ENCODE data around the gene ALKBH6. TPM values are rescaled to one million over a fixed set of nuclear protein-coding genes. Genes with fewer than 3 reads are reported as not detected.

The ALKBH6 gene
- total and polyA plus RNA-seq, 9 donors = 7.8 to 12.1 (median 9.8) TPM

DNA sequence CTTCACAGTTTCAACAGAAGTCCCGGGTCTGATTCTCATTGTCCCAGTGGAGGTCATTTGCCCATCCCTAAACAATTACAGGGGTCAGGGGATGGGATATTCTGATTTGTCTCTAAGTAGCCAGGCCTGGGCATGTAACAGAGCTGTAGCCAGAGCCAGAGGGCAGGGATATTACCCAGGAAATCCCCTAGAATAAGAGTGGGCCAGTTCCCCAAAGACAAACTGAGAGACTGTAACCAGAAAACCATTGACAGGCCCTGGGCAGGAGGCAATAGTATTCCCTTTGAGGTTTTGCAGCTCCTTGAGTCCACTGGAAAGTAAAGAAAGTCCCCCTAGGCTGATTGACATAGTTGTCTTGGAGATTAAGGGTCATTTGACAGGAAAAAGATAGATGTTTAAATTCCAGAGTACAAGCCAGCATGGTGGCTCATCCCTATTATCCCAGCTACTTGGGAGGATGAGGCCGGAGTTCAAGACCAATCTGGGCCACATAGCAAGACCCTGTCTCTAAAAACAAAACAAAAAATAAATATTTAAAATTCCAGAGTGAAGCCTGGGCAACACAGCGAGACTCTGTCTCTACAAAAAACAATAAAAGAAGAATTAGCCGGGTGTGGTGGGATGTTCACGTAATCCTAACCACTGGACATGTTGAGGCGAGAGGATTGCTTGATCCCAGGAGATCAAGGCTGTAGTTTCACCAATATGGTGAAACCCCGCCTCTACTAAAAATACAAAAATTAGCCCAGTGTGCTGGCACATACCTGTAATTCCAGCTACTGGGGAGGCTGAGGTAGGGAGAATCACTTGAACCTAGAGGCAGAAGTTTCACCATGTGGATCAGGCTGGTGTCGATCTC is 20.9 kb downstream of the ALKBH6 start:
- no peak overlapping the region for H3K4me3 ChIP-seq (ENCODE audit: low read length)
- peaks cover 4% of the 10 kb centered on the region for H3K36me3 ChIP-seq (ENCODE audit: control insufficient read depth, insufficient read depth, low read length)
- no peak for DNase-seq
- no peak overlapping the region for H3K27ac ChIP-seq (ENCODE audit: low read length)
- peaks cover 20% of the 10 kb centered on the region for H3K4me1 ChIP-seq (ENCODE audit: control insufficient read depth, insufficient read depth, low read length)
- peaks cover 4% of the 10 kb centered on the region for H3K27me3 ChIP-seq (ENCODE audit: control insufficient read depth, insufficient read depth, low read length)
- H3K9me3 ChIP-seq (replicated peaks; ENCODE audit: control insufficient read depth, low read depth, low read length) = no peaks in the 10 kb centered on the region
- WGBS (ENCODE audit: insufficient coverage) = 89% methylated on average over 1 of the region's 8 CpGs

DNA sequence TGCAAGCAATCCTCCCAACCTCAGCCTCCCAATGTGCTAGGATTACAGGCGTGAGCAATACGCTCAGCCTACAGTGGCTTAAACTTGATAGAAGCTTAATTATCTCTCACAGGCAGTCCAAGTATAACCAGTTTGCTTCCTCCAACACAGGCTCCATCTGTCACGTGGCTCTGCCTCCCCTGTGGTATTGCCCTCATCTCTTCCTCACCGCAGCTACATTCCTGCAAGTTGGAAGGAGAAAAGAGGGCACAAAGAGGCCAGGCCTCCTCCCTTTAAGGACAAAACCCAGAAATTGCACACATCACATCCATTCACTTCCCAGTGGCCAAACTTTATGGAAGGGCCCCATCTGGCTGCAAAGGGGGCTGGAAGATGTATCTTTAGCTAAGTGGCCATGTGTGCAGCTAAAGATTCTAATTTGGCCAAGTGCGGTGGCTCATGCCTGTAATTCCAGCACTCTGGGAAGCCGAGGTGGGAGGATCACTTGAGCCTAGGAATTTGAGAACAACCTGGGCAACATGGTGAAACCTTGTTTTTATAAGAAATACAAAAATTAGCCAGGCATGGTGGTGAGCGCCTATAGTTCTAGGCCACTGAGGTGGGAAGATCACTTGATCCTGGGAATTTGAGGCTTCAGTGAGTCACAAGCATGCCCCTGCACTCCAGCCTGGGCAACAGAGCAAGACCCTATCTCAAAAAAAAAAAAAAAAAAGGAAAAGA is 22.1 kb downstream of the ALKBH6 start:
- H3K36me3 ChIP-seq (ENCODE audit: control insufficient read depth, insufficient read depth, low read length) = no peaks in the 10 kb centered on the region
- peaks cover 15% of the 10 kb centered on the region for H3K27me3 ChIP-seq (ENCODE audit: control insufficient read depth, insufficient read depth, low read length)
- no peak overlapping the region for H3K27ac ChIP-seq (ENCODE audit: low read length)
- no peaks in the 10 kb centered on the region for H3K9me3 ChIP-seq (replicated peaks; ENCODE audit: control insufficient read depth, low read depth, low read length)
- H3K4me3 ChIP-seq (ENCODE audit: low read length) = no peak overlapping the region
- 87% methylated on average over 4 of the region's 7 CpGs for WGBS (ENCODE audit: insufficient coverage)
- DNase-seq = no peak
- H3K4me1 ChIP-seq (ENCODE audit: control insufficient read depth, insufficient read depth, low read length) = peaks cover 25% of the 10 kb centered on the region

DNA sequence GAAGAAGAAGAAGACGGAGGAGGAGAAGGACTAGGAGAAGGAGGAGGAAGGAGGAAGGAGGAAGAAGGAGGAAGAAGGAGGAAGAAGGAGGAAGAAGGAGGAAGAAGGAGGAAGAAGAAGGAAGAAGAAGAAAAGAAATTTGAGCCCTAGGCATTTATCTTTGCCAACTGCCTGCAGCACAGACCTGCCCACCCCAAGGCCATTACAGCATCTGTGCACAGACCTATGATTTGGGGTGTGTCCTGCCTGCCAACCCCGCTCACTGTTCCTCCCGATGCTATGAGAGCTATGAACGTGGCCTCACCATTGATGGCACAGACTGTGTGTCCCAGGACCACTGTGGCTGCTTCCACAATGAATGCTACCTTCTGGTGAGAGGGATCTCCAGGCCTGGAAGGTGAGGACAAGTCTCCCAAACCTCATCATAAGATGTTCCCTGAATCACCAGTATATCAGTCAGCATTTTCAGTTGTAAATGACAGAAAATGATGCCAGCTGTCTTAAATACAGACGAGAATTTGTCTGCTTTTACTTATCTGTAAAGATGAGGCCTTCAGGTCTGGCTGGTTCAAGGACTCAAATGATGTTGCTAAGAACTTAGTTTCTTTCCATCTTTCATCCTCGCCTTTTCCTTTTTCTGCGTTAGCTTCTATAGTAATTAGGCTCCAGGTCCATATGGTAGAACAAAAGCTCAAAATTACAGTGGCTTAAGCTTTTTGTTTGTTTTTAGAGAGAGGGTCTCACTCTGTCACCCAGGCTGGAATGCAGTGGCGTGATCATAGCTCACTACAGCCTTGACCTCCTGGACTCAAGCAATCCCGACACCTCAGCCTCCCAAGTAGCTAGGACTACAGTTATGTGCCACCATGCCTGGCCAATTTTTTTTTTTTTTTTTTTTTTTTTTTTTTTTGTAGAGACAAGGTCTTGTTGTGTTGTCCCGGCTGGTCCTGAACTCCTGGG is 23.0 kb downstream of the ALKBH6 start:
- Histone ChIP-seq H3K36me3 (ENCODE audit: control insufficient read depth, insufficient read depth, low read length) (no peaks in the 10 kb centered on the region), H3K27ac (ENCODE audit: low read length) (no peak overlapping the region), H3K4me1 (ENCODE audit: control insufficient read depth, insufficient read depth, low read length) (peaks cover 19% of the 10 kb centered on the region), H3K27me3 (ENCODE audit: control insufficient read depth, insufficient read depth, low read length) (peaks cover 24% of the 10 kb centered on the region), H3K4me3 (ENCODE audit: low read length) (no peak overlapping the region), H3K9me3 (replicated peaks; ENCODE audit: control insufficient read depth, low read depth, low read length) (no peaks in the 10 kb centered on the region)
- 83% methylated on average over 4 of the region's 10 CpGs for WGBS (ENCODE audit: insufficient coverage)
- DNase-seq = no peak

DNA sequence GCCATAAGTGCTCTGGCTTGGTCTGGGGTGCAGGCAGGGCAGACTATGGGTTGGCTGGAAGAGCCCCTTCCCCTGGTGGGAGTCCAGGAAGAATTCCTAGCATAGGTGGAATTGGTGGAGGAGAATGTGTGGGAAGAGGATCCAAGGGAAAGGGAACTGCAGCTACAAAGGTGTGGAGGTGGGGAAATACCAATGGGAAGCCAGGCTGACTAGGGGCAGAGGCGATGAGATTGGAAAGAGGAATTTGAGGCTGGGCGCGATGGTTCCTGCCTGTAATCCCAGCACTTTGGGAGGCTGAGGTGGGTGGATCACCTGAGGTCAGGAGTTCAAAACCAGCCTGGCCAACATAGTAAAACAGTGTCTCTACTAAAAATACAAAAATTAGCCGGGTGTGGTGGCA is 23.9 kb downstream of the ALKBH6 start:
- no peak overlapping the region for H3K4me3 ChIP-seq (ENCODE audit: low read length)
- peaks cover 12% of the 10 kb centered on the region for H3K4me1 ChIP-seq (ENCODE audit: control insufficient read depth, insufficient read depth, low read length)
- H3K9me3 ChIP-seq (replicated peaks; ENCODE audit: control insufficient read depth, low read depth, low read length) = no peaks in the 10 kb centered on the region
- H3K36me3 ChIP-seq (ENCODE audit: control insufficient read depth, insufficient read depth, low read length) = no peaks in the 10 kb centered on the region
- WGBS (ENCODE audit: insufficient coverage) = 81% methylated on average over 3 of the region's 4 CpGs
- H3K27ac ChIP-seq (ENCODE audit: low read length) = no peak overlapping the region
- peaks cover 33% of the 10 kb centered on the region for H3K27me3 ChIP-seq (ENCODE audit: control insufficient read depth, insufficient read depth, low read length)
- DNase-seq = no peak

DNA sequence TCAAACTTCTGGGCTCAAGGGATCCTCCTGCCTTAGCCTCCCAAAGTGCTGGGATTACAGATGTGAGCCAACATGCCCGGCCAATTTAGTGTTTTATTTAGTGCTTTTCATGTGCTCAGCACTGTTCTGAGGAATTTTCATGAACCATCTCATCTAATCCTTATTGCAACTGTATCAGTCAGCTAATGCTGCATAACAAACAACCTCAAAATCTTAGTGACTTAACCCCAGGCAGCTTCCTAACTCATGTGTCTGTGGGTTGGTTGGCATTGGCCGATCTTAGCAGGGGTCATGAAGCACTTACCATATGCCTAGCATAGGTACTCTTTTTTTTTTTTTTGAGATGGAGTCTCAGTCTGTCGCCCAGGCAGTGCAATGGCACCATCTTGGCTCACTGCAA is 25.2 kb downstream of the ALKBH6 start:
- Histone ChIP-seq H3K4me1 (ENCODE audit: control insufficient read depth, insufficient read depth, low read length) (peaks cover 6% of the 10 kb centered on the region), H3K36me3 (ENCODE audit: control insufficient read depth, insufficient read depth, low read length) (no peaks in the 10 kb centered on the region), H3K27me3 (ENCODE audit: control insufficient read depth, insufficient read depth, low read length) (peaks cover 35% of the 10 kb centered on the region), H3K4me3 (ENCODE audit: low read length) (no peak overlapping the region), H3K27ac (ENCODE audit: low read length) (no peak overlapping the region), H3K9me3 (replicated peaks; ENCODE audit: control insufficient read depth, low read depth, low read length) (no peaks in the 10 kb centered on the region)
- WGBS (ENCODE audit: insufficient coverage) = no CpG with 5 or more reads among the region's 3 CpGs
- DNase-seq = no peak

DNA sequence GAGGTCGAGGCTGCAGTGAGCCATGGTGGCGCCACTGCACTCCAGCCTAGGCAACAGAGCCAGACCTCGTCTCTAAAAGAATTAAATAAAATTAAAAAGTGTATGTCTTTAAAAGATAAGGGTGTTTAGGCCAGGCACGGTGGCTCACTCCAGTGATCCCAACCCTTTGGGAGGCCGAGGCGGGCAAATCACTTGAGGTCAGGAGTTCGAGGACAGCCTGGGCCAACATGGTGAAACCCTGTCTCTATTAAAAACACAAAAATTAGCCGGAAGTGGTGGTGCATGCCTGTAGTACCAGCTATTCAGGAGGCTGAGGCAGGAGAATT is 26.5 kb downstream of the ALKBH6 start:
- Histone ChIP-seq H3K4me1 (ENCODE audit: control insufficient read depth, insufficient read depth, low read length) (peaks cover 6% of the 10 kb centered on the region), H3K27me3 (ENCODE audit: control insufficient read depth, insufficient read depth, low read length) (peaks cover 35% of the 10 kb centered on the region)
- no CpG with 5 or more reads among the region's 8 CpGs for WGBS (ENCODE audit: insufficient coverage)

DNA sequence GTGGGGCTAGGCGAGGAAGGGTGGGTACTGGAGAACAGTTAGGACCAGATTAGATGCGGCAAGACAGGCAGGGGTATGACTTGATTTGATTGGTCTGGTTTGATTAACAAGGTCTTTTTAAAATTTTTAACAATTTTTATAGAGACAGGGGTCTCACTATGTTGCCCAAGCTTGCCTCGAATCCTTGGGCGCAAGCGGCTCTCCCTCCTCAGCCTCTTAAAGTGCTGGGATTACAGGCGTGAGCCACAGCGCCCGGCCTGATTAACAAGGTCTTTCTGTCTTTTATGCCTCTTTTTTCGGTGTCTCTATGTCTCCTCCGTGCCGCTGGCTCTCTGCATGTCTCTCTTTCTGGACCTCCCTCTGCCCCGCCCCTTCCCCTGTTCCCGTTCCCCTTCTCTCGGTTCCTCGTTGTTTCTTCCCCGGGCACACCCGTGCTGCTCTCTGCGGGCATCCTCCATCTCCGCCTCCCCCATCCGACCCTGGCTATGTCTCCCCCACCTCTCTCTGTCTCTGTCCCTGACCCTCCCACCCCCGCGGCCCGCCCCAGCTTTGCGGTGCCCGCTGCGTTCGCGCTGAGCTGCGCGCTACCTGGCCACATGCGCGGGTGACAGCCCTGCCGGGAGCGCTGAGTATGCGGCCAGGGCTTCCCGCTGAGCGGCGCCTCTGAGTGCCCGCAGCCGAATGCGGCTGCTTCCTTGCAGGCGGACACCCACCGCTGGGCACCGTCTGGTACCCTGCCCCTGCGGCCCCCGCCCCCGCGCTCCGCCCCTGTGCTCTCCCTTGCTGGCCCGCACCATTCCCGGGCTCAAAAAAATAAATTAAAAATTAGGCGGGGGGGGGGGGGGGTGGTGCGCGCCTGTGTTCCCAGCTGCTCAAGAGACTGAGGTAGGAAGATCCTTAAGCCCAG is 27.1 kb downstream of the ALKBH6 start:
- Histone ChIP-seq H3K27me3 (ENCODE audit: control insufficient read depth, insufficient read depth, low read length) (peaks cover 35% of the 10 kb centered on the region), H3K9me3 (replicated peaks; ENCODE audit: control insufficient read depth, low read depth, low read length) (no peaks in the 10 kb centered on the region), H3K36me3 (ENCODE audit: control insufficient read depth, insufficient read depth, low read length) (no peaks in the 10 kb centered on the region), H3K4me3 (ENCODE audit: low read length) (peak overlapping the region; percentile 13), H3K27ac (ENCODE audit: low read length) (no peak overlapping the region), H3K4me1 (ENCODE audit: control insufficient read depth, insufficient read depth, low read length) (peaks cover 6% of the 10 kb centered on the region)
- DNase-seq = no peak
- WGBS (ENCODE audit: insufficient coverage) = 4% methylated on average over 52 of the region's 54 CpGs

More for the DNA sequence above, 26.5 kb downstream of the ALKBH6 start:
- H3K4me3 ChIP-seq (ENCODE audit: low read length) = no peak overlapping the region
- no peak overlapping the region for H3K27ac ChIP-seq (ENCODE audit: low read length)
- no peak for DNase-seq
- no peaks in the 10 kb centered on the region for H3K36me3 ChIP-seq (ENCODE audit: control insufficient read depth, insufficient read depth, low read length)
- no peaks in the 10 kb centered on the region for H3K9me3 ChIP-seq (replicated peaks; ENCODE audit: control insufficient read depth, low read depth, low read length)

DNA sequence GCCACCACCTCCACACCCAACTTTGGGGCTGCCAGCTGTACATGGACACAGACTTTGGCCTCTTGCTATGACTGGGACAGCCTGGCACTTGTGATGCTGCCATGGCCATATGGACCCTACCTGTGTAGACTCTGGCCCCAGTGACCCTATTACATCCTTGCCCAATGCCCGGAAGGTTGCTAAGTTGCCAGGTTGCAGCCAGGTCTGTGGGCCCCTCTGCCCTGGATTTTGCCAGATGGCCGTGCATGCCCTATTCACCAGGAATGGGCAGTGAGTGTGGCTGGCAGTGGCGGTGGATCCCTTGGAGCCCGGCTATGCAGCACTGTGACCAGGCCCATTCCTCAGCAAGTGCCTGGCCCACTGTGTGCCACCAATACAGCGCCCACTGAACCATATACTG is 27.9 kb downstream of the ALKBH6 start:
- H3K4me1 ChIP-seq (ENCODE audit: control insufficient read depth, insufficient read depth, low read length) = peaks cover 6% of the 10 kb centered on the region
- H3K4me3 ChIP-seq (ENCODE audit: low read length) = no peak overlapping the region
- DNase-seq = no peak
- H3K36me3 ChIP-seq (ENCODE audit: control insufficient read depth, insufficient read depth, low read length) = no peaks in the 10 kb centered on the region
- WGBS (ENCODE audit: insufficient coverage) = 76% methylated on average over 5 of the region's 5 CpGs
- H3K27ac ChIP-seq (ENCODE audit: low read length) = no peak overlapping the region
- no peaks in the 10 kb centered on the region for H3K9me3 ChIP-seq (replicated peaks; ENCODE audit: control insufficient read depth, low read depth, low read length)
- H3K27me3 ChIP-seq (ENCODE audit: control insufficient read depth, insufficient read depth, low read length) = peaks cover 35% of the 10 kb centered on the region

DNA sequence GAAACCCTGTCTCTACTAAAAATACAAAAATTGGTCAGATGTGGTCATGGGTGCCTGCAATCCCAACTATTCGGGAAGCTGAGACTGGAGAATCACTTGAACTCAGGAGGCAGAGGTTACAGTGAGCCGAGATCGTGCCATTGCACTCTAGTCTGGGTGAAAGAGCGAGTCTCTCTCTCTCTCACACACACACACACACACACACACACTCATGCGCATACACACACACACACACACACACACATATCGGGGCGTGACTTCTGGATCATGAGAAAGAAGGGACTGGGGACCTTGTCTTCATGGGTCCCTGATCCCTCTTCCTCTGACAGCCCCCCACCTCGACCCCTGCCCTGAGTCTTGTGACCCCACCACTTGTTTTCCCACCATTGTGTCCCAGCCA is 30.8 kb downstream of the ALKBH6 start:
- Histone ChIP-seq H3K27ac (ENCODE audit: low read length) (no peak overlapping the region), H3K36me3 (ENCODE audit: control insufficient read depth, insufficient read depth, low read length) (no peaks in the 10 kb centered on the region), H3K9me3 (replicated peaks; ENCODE audit: control insufficient read depth, low read depth, low read length) (no peaks in the 10 kb centered on the region), H3K27me3 (ENCODE audit: control insufficient read depth, insufficient read depth, low read length) (peaks cover 33% of the 10 kb centered on the region), H3K4me1 (ENCODE audit: control insufficient read depth, insufficient read depth, low read length) (peaks cover 6% of the 10 kb centered on the region), H3K4me3 (ENCODE audit: low read length) (no peak overlapping the region)
- no peak for DNase-seq
- WGBS (ENCODE audit: insufficient coverage) = 70% methylated on average over 5 of the region's 8 CpGs
